G401 (cell line): Measurements from ENCODE around the gene FUS. TPM values are rescaled to one million over a fixed set of nuclear protein-coding genes. Genes with fewer than 3 reads are reported as not detected.

Experiments
- DNase-seq: peaks from one replicate; pipeline ENCODE4 v3.0.0-alpha.2; 2015; ENCODE audit warnings: low spot score
- in situ Hi-C: cut with HindIII; loops from 2 replicates; pipeline ENCODE4 v1.10.0; 2016; ENCODE audit warnings: low sequenced_read_pairs, mixed read lengths
- total RNA-seq: library from RNA; depleted of rRNA; stranded (reverse); fragments of >200 nt; shearing (Covaris generic); gene quantifications from 2 replicates; pipeline ENCODE4 v1.2.3, GENCODE V29; 2014; rRNA removed

The FUS gene
- total RNA-seq, 1 experiment from 2014 or later: 70.0 TPM

- in situ Hi-C loops: no loop called here
Measured at GRCh38 chr16:31219154-31219741, 39.3 kb downstream of the FUS start.

GRCh38 chr16:31221357-31222160 lies 41.6 kb downstream of the FUS start:
- in situ Hi-C loops: no loop called here
- no peak for DNase-seq

More at GRCh38 chr16:31219154-31219741, 39.3 kb downstream of the FUS start:
- no peak for DNase-seq

DNA sequence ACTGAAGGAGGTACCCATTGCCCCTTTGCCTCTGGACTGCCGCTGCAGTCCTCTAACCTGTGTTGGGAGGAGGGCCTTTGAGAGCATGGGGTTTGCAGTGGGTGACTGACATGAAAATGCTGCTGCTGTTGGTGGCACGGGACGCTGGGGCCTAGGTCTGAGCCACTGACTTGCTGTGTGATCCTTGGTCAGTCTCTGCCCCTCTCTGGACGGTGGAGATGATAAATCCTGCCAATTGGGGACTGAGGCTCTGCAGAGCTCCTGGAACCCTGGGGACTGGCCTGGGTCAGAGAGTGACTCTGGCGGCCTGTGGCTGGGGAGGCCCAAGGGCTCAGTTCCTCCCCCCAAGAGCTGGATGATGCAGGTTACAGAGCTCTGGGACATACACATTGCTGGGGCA lies 43.1 kb downstream of the FUS start:
- in situ Hi-C loops: no loop called here

GRCh38 chr16:31224092-31224955 lies 44.4 kb downstream of the FUS start:
- in situ Hi-C loops: no loop called here
- no peak for DNase-seq

More for the DNA sequence above, 43.1 kb downstream of the FUS start:
- no peak for DNase-seq

- in situ Hi-C loops: no loop called here
Measured at GRCh38 chr16:31225193-31225592, 45.3 kb downstream of the FUS start.

GRCh38 chr16:31228206-31228605 lies 48.3 kb downstream of the FUS start:
- no peak for DNase-seq
- in situ Hi-C loops: no loop called here

More at GRCh38 chr16:31225193-31225592, 45.3 kb downstream of the FUS start:
- DNase-seq: no peak

DNA sequence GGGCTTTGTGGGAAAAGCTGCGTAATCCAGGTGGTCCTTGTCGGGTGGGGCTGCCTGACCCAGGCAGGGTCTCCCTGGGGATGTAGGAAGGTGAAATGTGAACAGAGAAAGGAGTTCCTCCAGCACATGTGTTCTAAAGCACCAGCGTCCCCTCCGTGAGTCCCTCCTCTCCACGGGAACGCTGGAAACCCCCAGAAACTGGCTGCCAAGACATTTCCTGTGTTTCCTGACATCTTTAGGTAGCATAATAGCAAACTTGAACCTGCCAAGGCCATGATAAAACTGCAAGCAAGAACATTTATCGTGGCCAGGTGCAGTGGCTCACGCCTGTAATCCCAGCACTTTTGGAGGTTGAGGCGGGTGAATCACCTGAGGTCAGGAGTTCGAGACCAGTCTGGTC lies 49.6 kb downstream of the FUS start:
- in situ Hi-C loops: no loop called here
- no peak for DNase-seq

DNA sequence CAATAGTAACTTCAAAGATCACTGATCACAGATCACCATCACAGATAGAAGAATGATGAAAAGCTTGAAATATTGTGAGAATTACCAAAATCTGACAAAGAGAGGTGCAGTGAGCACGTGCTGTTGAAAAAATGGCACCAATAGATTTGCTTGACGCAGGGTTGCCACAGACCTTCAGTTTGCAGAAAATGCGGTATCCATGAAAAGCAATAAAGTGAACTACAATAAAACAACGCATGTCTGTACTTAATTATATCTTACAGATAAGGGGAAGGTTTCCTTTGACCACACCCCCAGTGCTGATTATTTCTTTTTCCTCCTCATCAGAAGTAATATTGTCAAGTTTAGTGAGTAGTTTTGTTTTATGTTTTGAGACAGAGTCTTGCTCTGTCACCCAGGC lies 58.1 kb downstream of the FUS start:
- in situ Hi-C loops: no loop called here
- no peak for DNase-seq

Other genes starting within 250 kb of the FUS start
- 57.6 and 62.8 TPM in 2 replicates for gene ORAI3, start 231.1 kb upstream of the FUS start, total RNA-seq
- 0.51 and 1.1 TPM in 2 replicates for gene SETD1A, start 222.4 kb upstream of the FUS start, total RNA-seq
- gene HSD3B7, start 194.9 kb upstream of the FUS start, total RNA-seq: 21.7 and 23.6 TPM in 2 replicates
- 0.37 and 5.4 TPM in 2 replicates for gene STX1B, start 169.5 kb upstream of the FUS start, total RNA-seq
- 54.0 and 54.8 TPM in 2 replicates for gene STX4, start 146.6 kb upstream of the FUS start, total RNA-seq
- 27.9 and 52.0 TPM in 2 replicates for gene ZNF668, start 105.9 kb upstream of the FUS start, total RNA-seq
- 12.0 and 21.2 TPM in 2 replicates for gene ZNF646, start 105.7 kb upstream of the FUS start, total RNA-seq
- gene PRSS53, start 91.2 kb upstream of the FUS start, total RNA-seq: 0.44 and 2.8 TPM in 2 replicates
- gene VKORC1, start 85.3 kb upstream of the FUS start, total RNA-seq: 121 and 129 TPM in 2 replicates
- gene BCKDK, start 71.8 kb upstream of the FUS start, total RNA-seq: 52.5 and 55.3 TPM in 2 replicates
- 86.9 and 88.7 TPM in 2 replicates for gene KAT8, start 62.5 kb upstream of the FUS start, total RNA-seq
- gene PRSS8, start 44.4 kb upstream of the FUS start, total RNA-seq: 4.6 TPM in 1 of 2 replicates, not detected in the other
- 0.06 TPM in 1 of 2 replicates, not detected in the other for gene PRSS36, start 30.1 kb upstream of the FUS start, total RNA-seq
- gene PYCARD, start 22.6 kb downstream of the FUS start, total RNA-seq: 17.2 and 27.2 TPM in 2 replicates
- not detected in 2 replicates for gene TRIM72, start 34.0 kb downstream of the FUS start, total RNA-seq
- gene PYDC1, start 37.0 kb downstream of the FUS start, total RNA-seq: not detected in 2 replicates
- gene ITGAM, start 79.8 kb downstream of the FUS start, total RNA-seq: 0.27 and 3.1 TPM in 2 replicates
- 0.03 TPM in 1 of 2 replicates, not detected in the other for gene ITGAX, start 175.0 kb downstream of the FUS start, total RNA-seq
- gene ITGAD, start 213.2 kb downstream of the FUS start, total RNA-seq: not detected in 2 replicates
- gene COX6A2, start 248.2 kb downstream of the FUS start, total RNA-seq: not detected in 2 replicates